Fibroblast of the aortic adventitia (primary cell): ENCODE results near the gene LBX2. TPM values are rescaled to one million over a fixed set of nuclear protein-coding genes. Genes with fewer than 3 reads are reported as not detected.
A peak's percentile ranks its signal among the peaks of the same experiment; 100 is the strongest.

Experiments used
- DNase-seq: peaks from one replicate; pipeline ENCODE4 v3.0.0-alpha.2; 2010; ENCODE audit warnings: low read depth
- H3K4me3 ChIP-seq: 2 replicates; pipeline ENCODE4 v1.5.1; 2011; ENCODE audit warnings: low read depth, mild to moderate bottlenecking, control low read depth, low read length, moderate library complexity
- CTCF ChIP-seq: IDR thresholded peaks from 2 replicates; pipeline ENCODE4 v1.5.1; 2011; ENCODE audit warnings: mild to moderate bottlenecking, low read length, control low read depth, inconsistent platforms; ENCODE audit not compliant: insufficient read depth
- total RNA-seq: library from RNA; depleted of rRNA; stranded (reverse); fragments of >200 nt; gene quantifications from 2 replicates; pipeline ENCODE4 v1.2.3, GENCODE V29; 2012; ENCODE audit warnings: low replicate concordance

Gene LBX2
- total RNA-seq, 1 donor, result 2.0 TPM

GRCh38 chr2:74498500-74499266 lies 720 bp downstream of the LBX2 start:
- peak overlapping the region; percentile 49 for H3K4me3 ChIP-seq
- no peak for TF ChIP-seq CTCF
- no peak for DNase-seq

- no peak for TF ChIP-seq CTCF
- no peak for DNase-seq
- peak overlapping the region; percentile 49 for H3K4me3 ChIP-seq
Observed at GRCh38 chr2:74497777-74498499, 1.5 kb downstream of the LBX2 start.

GRCh38 chr2:74496997-74497776 lies 2.2 kb downstream of the LBX2 start:
- no peak for TF ChIP-seq CTCF
- H3K4me3 ChIP-seq, result no peak overlapping the region
- no peak for DNase-seq

- H3K4me3 ChIP-seq, result no peak overlapping the region
- no peak for TF ChIP-seq CTCF
- DNase-seq, result no peak
Observed at GRCh38 chr2:74495440-74495839, 4.0 kb downstream of the LBX2 start.

DNA sequence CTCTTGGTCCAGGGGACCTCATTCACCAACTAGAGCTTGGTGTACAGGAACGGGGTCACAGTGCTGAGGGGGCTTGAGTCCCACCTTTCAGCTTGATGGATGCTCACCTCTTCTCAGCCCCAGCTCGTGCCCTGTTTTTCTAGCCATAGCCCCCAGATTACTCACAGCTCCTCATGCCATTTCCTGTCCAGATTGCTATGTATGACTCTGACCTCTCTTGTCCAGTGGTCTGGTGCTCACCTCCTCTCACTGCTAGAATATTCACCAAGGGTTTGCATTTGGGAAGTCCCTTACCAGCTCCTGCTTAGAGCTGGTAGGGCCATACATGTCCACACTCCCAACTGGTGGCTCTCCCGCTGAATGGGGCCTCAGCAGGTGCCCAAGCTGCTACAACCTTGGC lies 5.9 kb downstream of the LBX2 start:
- no peak overlapping the region for H3K4me3 ChIP-seq
- DNase-seq, result no peak
- TF ChIP-seq CTCF, result no peak

DNA sequence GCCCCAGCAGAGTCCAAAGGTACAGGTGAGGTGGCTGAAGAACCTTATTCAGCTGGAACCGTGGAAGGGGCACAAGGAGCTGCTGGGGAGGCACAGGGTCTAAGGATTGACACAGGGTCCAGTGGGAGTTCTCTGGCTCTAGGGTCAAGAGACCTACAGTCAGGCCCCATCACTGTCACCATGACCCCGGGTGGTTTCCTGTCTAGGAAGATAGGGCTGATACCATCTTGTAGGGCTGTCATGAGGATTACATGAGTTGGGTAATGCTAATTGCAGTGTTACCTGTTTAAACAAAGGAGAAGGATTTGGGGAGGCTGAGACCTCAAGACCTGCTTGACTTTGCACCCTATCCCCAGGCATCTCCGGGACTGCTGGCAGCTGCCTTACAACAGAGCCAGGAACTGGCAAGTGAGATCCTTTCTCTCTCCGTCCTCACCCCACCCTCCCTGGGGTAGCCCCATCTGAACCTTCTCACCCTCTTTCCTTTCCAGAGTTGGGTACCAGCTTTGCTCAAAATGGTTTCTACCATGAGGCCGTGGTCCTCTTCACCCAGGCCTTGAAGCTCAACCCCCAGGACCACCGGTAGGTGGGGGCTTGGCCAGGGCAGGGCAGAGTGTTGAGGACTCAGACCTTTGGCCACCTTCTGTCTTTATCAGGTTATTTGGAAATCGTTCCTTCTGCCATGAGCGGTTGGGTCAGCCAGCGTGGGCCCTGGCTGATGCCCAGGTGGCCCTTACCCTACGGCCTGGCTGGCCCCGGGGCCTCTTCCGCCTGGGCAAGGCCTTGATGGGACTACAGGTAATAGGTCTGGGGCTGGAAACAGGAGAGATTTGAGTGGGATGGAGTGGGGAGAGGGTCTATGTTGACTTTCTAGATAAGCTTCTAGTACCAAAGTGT lies 7.5 kb downstream of the LBX2 start:
- no peak for DNase-seq
- TF ChIP-seq CTCF, result no peak

More for the DNA sequence above, 7.5 kb downstream of the LBX2 start:
- no peak overlapping the region for H3K4me3 ChIP-seq
